ENCODE measurements around the gene SCD5. TPM values are rescaled to one million over a fixed set of nuclear protein-coding genes. Genes with fewer than 3 reads are reported as not detected.

Gene SCD5
- total and polyA plus RNA-seq, 9 of the 15 experiments (the other 6 are each of a cell fraction or from before 2014, with no cell fraction given), result 0.01 to 0.20 (median 0.03) TPM; not detected in 5

DNA sequence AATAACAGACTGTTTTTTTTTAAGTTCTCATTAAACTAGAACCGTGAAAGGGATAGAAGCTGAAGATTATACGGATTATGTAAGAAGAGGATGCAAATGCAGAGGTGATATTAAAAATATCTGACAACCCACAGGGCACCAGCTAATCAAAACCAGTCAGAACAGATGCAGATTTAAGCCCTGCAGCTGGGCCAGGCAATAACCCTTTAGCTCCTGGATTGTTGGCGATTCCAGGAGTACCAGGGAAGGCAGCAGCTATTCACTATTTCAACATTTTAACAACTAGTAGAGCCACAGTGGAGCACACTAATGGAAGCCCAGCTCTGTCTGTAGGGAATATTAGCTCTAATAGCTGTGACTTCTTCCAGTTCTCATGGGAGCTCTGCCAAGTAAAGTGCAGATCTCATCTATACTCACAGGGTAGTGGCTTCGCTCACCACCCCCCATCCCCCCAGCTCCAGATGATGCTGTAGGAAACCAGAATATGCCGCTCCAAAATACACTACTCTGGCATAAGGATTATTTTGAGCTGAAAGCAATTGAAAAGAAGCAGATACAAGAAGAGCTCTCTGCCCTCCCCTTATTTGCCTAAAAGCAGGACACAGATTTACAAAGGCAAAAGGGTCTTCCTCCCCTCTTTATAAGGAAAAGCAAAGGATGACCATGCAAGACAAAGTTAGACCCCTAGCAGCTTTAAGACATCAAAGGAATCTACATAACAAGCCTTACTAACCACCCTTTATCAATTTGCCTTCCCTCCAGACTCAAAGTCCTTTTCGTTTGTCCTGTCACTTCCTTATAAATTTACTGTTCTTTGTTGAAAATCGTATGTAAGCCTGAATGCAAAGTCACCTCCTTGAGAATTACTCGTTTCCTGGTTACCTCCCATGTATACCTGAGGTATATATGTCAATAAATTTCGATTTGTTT is 13.7 kb downstream of the SCD5 start:
- Histone ChIP-seq H3K4me2 (ENCODE audit: insufficient read depth, low read length) (no peak overlapping the region), H3K4me3 (no peak overlapping the region), H3K27me3 (ENCODE audit: control insufficient read depth in 2 of 2, insufficient read depth in 2 of 2, low read length in 2 of 2) (peaks cover 31 to 42% of the 10 kb centered on the region in 2 experiments), H4K20me1 (replicated peaks; ENCODE audit: control insufficient read depth, insufficient read depth, low read length) (no peaks in the 10 kb centered on the region), H3K36me3 (ENCODE audit: control insufficient read depth, insufficient read depth, low read length) (no peaks in the 10 kb centered on the region), H3K9me1 (ENCODE audit: control insufficient read depth, insufficient read depth, low read length) (no peaks in the 10 kb centered on the region), H3K9ac (ENCODE audit: insufficient read depth in 1 of 2, low read depth in 2 of 2, low read length in 2 of 2) (no peak overlapping the region), H3K27ac (ENCODE audit: extremely low read depth, low read depth, low read length) (no peak overlapping the region), H2AFZ (ENCODE audit: low read depth, low read length) (no peak overlapping the region), H3K4me1 (replicated peaks in 1 of 2; ENCODE audit: control insufficient read depth in 2 of 2, insufficient read depth in 2 of 2, low read length in 2 of 2) (peaks cover 0 to 3% of the 10 kb centered on the region in 2 experiments; a peak in 2 of 5 replicates), H3K79me2 (ENCODE audit: control insufficient read depth, insufficient read depth, low read length) (no peaks in the 10 kb centered on the region), H3K9me3 (replicated peaks; ENCODE audit: control insufficient read depth, insufficient read depth, low read depth, low read length) (no peaks in the 10 kb centered on the region)
- DNase-seq (ENCODE audit: extremely low read depth in 1 of 4, low spot score in 3 of 4) (no peak), FAIRE-seq (peak; percentile 37), ATAC-seq (no peak)
- POLR2A ChIA-PET, result interaction anchor here (0.6 to 1.1 kb wide), 4 partner anchors 11 to 393 kb away, joined by 3 to 4 read pairs (median 4); no protein-coding TSS in a partner anchor
- CTCF ChIA-PET (ENCODE audit: low intra/inter-chr PET ratio), result no interaction called here
- under 1% methylated on average over 9 of the region's 9 CpGs for WGBS (ENCODE audit: insufficient coverage, low coverage, missing lambda C conversion rate)
- intact Hi-C loops (cut with micrococcal nuclease) (no loop called here), in situ Hi-C loops (cut with MboI) (no loop called here)
- no TSS peak for BruUV-seq (replicated peaks)
- TF ChIP-seq THRAP3 (IDR thresholded peaks at IDR 0.05; ENCODE audit: borderline replicate concordance) (no peak), CREB1 (IDR thresholded peaks at IDR 0.05) (no peak), CREB1 (CRISPR knock-in tag; IDR thresholded peaks at IDR 0.05) (no peak)
